Ishikawa (cell line): Measurements from ENCODE around the gene ARRB1.

Experiments used
- CEBPB ChIP-seq: IDR thresholded peaks from 2 replicates; pipeline ENCODE4 v1.6.1; 2012
- CREB1 ChIP-seq: IDR thresholded peaks from 2 replicates; pipeline ENCODE4 v1.6.1; 2012; ENCODE audit warnings: low read depth
- EGR1 ChIP-seq: IDR thresholded peaks from 2 replicates; pipeline ENCODE4 v1.6.1; 2012
- EP300 ChIP-seq: IDR thresholded peaks from 2 replicates; pipeline ENCODE4 v1.6.1; 2012; ENCODE audit warnings: borderline replicate concordance
- FOXM1 ChIP-seq: IDR thresholded peaks from 2 replicates; pipeline ENCODE4 v1.6.1; 2012; ENCODE audit warnings: low read depth, borderline replicate concordance
- MAX ChIP-seq: IDR thresholded peaks from 2 replicates; pipeline ENCODE4 v1.6.1; 2012
- NFIC ChIP-seq: IDR thresholded peaks from 2 replicates; pipeline ENCODE4 v1.6.1; 2012
- RAD21 ChIP-seq: IDR thresholded peaks from 2 replicates; pipeline ENCODE4 v1.6.1; 2012; ENCODE audit warnings: low read depth
- REST ChIP-seq: IDR thresholded peaks from 2 replicates; pipeline ENCODE4 v1.6.1; 2012; ENCODE audit warnings: low read depth, mild to moderate bottlenecking
- TAF1 ChIP-seq: IDR thresholded peaks from 2 replicates; pipeline ENCODE4 v1.6.1; 2012; ENCODE audit warnings: low read depth, mild to moderate bottlenecking
- TCF12 ChIP-seq: IDR thresholded peaks from 2 replicates; pipeline ENCODE4 v1.6.1; 2012; ENCODE audit warnings: low read depth
- TEAD4 ChIP-seq: IDR thresholded peaks from 2 replicates; pipeline ENCODE4 v1.6.1; 2012
- YY1 ChIP-seq: IDR thresholded peaks from 2 replicates; pipeline ENCODE4 v1.6.1; 2012; ENCODE audit warnings: low read depth
- ZBTB7A ChIP-seq: IDR thresholded peaks from 2 replicates; pipeline ENCODE4 v1.6.1; 2012; ENCODE audit warnings: low read depth
- TF ChIP-seq, protein P1 (sequence below): IDR thresholded peaks from 2 replicates; pipeline ENCODE4 v1.6.1; 2012

Gene ARRB1

GRCh38 chr11:75346912-75347647 is 4.4 kb downstream of the ARRB1 start:
- TF ChIP-seq MAX (no peak), CREB1 (no peak), EP300 (no peak), CEBPB (no peak), TEAD4 (no peak), REST (no peak), YY1 (no peak), RAD21 (no peak), EGR1 (no peak), FOXM1 (no peak), TAF1 (no peak), ZBTB7A (no peak), TCF12 (no peak), NFIC (no peak)
- TF ChIP-seq, protein P1, sequence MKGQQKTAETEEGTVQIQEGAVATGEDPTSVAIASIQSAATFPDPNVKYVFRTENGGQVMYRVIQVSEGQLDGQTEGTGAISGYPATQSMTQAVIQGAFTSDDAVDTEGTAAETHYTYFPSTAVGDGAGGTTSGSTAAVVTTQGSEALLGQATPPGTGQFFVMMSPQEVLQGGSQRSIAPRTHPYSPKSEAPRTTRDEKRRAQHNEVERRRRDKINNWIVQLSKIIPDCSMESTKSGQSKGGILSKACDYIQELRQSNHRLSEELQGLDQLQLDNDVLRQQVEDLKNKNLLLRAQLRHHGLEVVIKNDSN, result no peak

GRCh38 chr11:75346296-75346695 is 5.2 kb downstream of the ARRB1 start:
- TF ChIP-seq RAD21 (no peak), TAF1 (no peak), CEBPB (no peak), CREB1 (no peak), TEAD4 (no peak), ZBTB7A (no peak), EGR1 (no peak), FOXM1 (no peak), YY1 (no peak), REST (no peak)
- TF ChIP-seq, protein P1, result no peak

- TF ChIP-seq, protein P1, result no peak
Measured at GRCh38 chr11:75345455-75346160, 5.9 kb downstream of the ARRB1 start.

DNA sequence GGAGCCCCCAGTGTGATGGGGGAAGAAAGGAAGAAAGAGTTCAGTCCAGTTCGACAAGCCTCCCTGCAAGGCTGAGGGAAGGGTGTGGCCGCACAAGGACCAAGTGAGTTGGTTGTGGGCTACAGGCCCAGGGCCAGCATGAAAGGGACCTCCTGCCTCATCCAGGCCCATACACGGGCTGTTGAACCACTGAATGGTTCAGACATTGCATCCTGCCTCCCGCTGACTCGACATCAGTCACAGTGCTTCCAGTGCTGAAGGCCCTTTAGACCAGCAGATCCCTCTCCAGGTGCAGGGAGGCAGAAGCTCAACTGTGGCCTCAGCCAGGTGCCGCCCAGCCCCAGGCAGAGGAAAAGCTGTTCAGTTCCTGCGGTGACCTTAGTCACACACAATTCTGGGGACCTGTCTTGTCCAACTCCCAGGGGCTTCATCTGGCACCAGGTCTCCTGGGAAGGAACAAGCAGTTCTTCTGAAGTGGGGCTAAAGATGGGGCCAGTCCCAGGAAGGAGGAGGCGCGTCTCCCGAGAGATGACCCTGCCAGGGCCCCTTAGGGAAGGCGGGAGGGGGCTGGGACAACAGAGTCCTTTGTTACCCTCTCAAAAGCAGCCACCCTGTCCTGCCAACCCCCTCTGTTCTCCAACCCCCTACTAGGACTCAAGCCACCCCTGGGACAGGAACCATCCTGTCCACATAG is 6.6 kb downstream of the ARRB1 start:
- no peak for TF ChIP-seq RAD21
- no peak for TF ChIP-seq FOXM1
- no peak for TF ChIP-seq YY1

DNA sequence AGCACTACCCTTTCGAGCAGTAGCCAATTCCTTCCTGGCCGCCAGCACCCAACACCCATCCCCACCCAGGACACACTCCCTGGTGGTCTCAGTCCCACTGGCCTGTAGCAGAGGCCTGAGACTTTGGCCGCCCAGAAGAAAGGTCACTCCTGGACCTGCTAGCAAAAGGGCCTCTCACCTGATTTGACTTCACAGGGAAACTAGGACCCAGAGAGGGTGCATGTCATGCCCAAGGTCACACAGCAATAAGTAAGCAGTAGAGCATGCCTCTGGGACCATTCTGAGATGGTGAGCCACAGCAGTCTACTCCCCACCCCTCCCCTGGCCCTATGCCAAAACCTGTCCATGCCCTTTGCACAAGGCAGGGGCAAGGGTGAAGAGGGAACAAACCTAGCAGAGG is 7.3 kb downstream of the ARRB1 start:
- TF ChIP-seq EP300 (no peak), EGR1 (no peak), TEAD4 (no peak), MAX (no peak), YY1 (no peak), FOXM1 (no peak), ZBTB7A (no peak), NFIC (no peak), REST (no peak), TCF12 (no peak), RAD21 (no peak), CREB1 (no peak), CEBPB (no peak), TAF1 (no peak)
- TF ChIP-seq, protein P1, result no peak
